ENCODE measurements around the gene DLG2.

DNA sequence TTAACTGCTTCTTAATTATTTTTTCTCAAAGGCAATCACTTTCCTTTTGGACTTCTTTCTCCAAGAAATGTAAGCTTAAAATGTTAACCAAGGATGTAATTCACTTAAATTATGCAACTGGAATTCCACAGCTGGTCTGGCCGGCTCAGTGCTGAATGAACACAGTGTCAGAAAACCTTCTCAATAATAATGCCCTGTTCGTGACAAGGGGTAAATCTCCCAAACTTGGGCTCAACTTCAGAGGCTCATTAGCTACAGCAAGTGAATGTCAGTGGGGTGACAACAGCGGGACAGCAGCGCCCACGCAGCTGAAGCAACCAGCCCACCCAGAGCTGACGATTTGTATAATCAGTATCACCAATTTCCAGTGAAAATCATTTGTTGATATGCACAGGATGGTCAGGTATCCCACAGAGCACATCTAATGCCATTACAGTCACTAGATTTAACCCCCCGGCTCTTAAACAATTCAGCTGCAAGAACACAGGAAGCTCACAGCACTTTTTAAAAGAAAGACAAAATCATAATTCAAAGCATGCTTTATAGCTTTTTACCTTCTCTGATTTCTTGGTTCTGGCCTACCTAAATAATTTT is 704.8 kb downstream of the DLG2 start:
- TF ChIP-seq, protein P1, sequence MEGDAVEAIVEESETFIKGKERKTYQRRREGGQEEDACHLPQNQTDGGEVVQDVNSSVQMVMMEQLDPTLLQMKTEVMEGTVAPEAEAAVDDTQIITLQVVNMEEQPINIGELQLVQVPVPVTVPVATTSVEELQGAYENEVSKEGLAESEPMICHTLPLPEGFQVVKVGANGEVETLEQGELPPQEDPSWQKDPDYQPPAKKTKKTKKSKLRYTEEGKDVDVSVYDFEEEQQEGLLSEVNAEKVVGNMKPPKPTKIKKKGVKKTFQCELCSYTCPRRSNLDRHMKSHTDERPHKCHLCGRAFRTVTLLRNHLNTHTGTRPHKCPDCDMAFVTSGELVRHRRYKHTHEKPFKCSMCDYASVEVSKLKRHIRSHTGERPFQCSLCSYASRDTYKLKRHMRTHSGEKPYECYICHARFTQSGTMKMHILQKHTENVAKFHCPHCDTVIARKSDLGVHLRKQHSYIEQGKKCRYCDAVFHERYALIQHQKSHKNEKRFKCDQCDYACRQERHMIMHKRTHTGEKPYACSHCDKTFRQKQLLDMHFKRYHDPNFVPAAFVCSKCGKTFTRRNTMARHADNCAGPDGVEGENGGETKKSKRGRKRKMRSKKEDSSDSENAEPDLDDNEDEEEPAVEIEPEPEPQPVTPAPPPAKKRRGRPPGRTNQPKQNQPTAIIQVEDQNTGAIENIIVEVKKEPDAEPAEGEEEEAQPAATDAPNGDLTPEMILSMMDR (IDR thresholded peaks at IDR 0.05; ENCODE audit: low read depth, low read length, poor library complexity, severe bottlenecking), result no peak
- TF ChIP-seq EZH2phosphoT487 (IDR thresholded peaks at IDR 0.05; ENCODE audit: borderline replicate concordance, low read length), result no peak

Measured in DOHH2 (cell line).